ENCODE results near the gene DAGLB.
A peak's percentile ranks its signal among the peaks of the same experiment; 100 is the strongest.
"Not testable (repeated sequence)": the region's sequence is repeated elsewhere in the genome, so short reads cannot be mapped to it uniquely, and the experiment has no call there.

DAGLB gene

GRCh38 chr7:6398943-6399342 lies 48.8 kb downstream of the DAGLB start:
- DNase-seq, result peak in 1 of 14 donors; percentile 12

- peak in 1 of 14 donors; percentile 12 for DNase-seq
Observed at GRCh38 chr7:6397759-6398495, 49.8 kb downstream of the DAGLB start.

- DNase-seq, result peak in 9 of 14 donors; percentile 9 to 76 (median 35)
Observed at GRCh38 chr7:6395898-6396595, 51.7 kb downstream of the DAGLB start.

GRCh38 chr7:6394114-6394513 lies 53.6 kb downstream of the DAGLB start:
- no peak for DNase-seq

- no peak for DNase-seq
Observed at GRCh38 chr7:6393667-6394056, 54.1 kb downstream of the DAGLB start.

GRCh38 chr7:6392712-6393666 lies 54.8 kb downstream of the DAGLB start:
- DNase-seq, result peak in 1 of 14 donors; percentile 18

GRCh38 chr7:6389728-6390127 lies 58.0 kb downstream of the DAGLB start:
- no peak for DNase-seq

GRCh38 chr7:6387734-6388294 lies 59.9 kb downstream of the DAGLB start:
- no peak for DNase-seq

GRCh38 chr7:6386779-6387178 lies 61.0 kb downstream of the DAGLB start:
- DNase-seq, result no peak

- no peak for DNase-seq
Observed at GRCh38 chr7:6385909-6386560, 61.7 kb downstream of the DAGLB start.

- no peak for DNase-seq
Observed at GRCh38 chr7:6385110-6385781, 62.5 kb downstream of the DAGLB start.

- DNase-seq, result no peak
Observed at GRCh38 chr7:6384327-6384726, 63.4 kb downstream of the DAGLB start.

GRCh38 chr7:6382817-6383216 lies 64.9 kb downstream of the DAGLB start:
- no peak for DNase-seq

GRCh38 chr7:6381846-6382245 lies 65.9 kb downstream of the DAGLB start:
- not testable (repeated sequence) for DNase-seq

GRCh38 chr7:6380310-6381095 lies 67.3 kb downstream of the DAGLB start:
- DNase-seq, result no peak

- no peak for DNase-seq
Observed at GRCh38 chr7:6379886-6380285, 67.9 kb downstream of the DAGLB start.

- DNase-seq, result not testable (repeated sequence)
Observed at GRCh38 chr7:6378556-6378955, 69.2 kb downstream of the DAGLB start.

- no peak for DNase-seq
Observed at GRCh38 chr7:6376820-6377219, 70.9 kb downstream of the DAGLB start.

- peak in 1 of 14 donors; percentile 18 for DNase-seq
Observed at GRCh38 chr7:6375348-6376101, 72.2 kb downstream of the DAGLB start.

Data from C1 segment of cervical spinal cord (tissue), 14 donors.